Lower leg skin (tissue), 4 donors: ENCODE results near the gene POU4F1. TPM values are rescaled to one million over a fixed set of nuclear protein-coding genes. Genes with fewer than 3 reads are reported as not detected.

Source experiments
- DNase-seq, 2 donors: peaks; one replicate each; pipeline ENCODE4 v3.0.0-alpha.2; 2019; ENCODE audit warnings: low spot score in 2 of 2
- H3K4me3 ChIP-seq: fragments of 200-600 bp; sonication (generic); 2 replicates; pipeline ENCODE4 v1.5.1; 2017; ENCODE audit warnings: mild to moderate bottlenecking, low read depth; ENCODE audit not compliant: poor library complexity, severe bottlenecking
- POLR2A ChIP-seq, 2 donors: fragments of 450-650 bp; IDR thresholded peaks; one replicate each; pipeline ENCODE4 v1.6.1; 2016 to 2017; ENCODE audit warnings: antibody characterized with exemption in 2 of 2, mild to moderate bottlenecking in 1 of 2, moderate library complexity in 1 of 2
- WGBS, 2 donors: methylation state at CpG; one replicate each; pipeline ENCODE4 v1.1.5; 2018; 5-methylcytosine and 5-hydroxymethylcytosine counted together
- intact Hi-C: fragments of 100-400 bp; cut with DNase I; formaldehyde crosslinking; loops from one replicate; pipeline ENCODE4 v1.15.0; 2023; ENCODE audit warnings: low total_unique reads
- total RNA-seq, 4 donors: library from RNA; depleted of rRNA; stranded (reverse); fragments of >200 nt; gene quantifications; one replicate each; pipeline ENCODE4 v1.1.0, GENCODE V29; 2016
- TF ChIP-seq, protein P1 (sequence below), 3 donors: fragments of 450-650 bp; IDR thresholded peaks; one replicate each; pipeline ENCODE4 v1.5.1; 2016; ENCODE audit warnings: antibody characterized with exemption in 3 of 3, mild to moderate bottlenecking in 3 of 3, moderate library complexity in 2 of 3

POU4F1 gene
- total RNA-seq, 4 donors from 2014 or later, result 0.10 to 0.13 TPM; not detected in 2

GRCh38 chr13:78604782-78605611 is 1.6 kb upstream of the POU4F1 start:
- intact Hi-C loops, result no loop called here
- WGBS, 2 donors, result 5 to 10% methylated on average over 20 of the region's 20 CpGs

DNA sequence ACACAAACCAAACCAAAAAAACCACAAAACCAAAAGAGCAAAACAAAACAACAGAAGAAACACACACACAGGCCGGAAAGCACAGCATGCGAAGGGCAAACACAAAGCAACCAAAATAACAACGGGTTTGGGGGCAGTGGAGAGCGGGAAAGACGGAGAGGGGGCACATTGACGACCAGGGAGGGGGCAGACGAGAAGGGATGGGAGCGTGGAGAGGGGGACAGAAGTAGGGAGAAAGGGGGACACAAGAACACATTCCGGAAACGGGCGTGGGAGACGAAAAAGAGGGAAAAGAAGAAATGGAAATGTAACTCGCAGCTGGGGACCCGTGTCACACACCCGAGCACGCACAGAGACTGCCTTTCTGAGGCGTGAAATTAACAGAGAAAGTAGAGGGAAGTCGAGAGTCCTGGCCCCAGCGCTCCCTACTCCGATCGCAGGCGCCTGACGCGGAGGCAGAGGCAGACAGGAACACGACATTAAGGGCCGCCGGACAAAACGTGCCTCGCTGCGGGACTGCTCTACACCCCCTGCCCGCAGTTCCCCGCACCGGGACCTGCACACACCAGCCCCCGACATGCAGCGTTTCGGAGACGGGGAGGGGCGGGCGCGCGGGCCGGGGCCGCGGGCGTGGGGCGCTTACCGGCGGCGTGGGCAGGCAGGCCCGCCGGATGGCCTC is 652 bp downstream of the POU4F1 start:
- WGBS, 2 donors, result 2 to 3% methylated on average over 30 to 49 of the region's 51 CpGs
- no peak for DNase-seq
- no peak for TF ChIP-seq POLR2A (IDR thresholded peaks at IDR 0.05)
- TF ChIP-seq, protein P1, sequence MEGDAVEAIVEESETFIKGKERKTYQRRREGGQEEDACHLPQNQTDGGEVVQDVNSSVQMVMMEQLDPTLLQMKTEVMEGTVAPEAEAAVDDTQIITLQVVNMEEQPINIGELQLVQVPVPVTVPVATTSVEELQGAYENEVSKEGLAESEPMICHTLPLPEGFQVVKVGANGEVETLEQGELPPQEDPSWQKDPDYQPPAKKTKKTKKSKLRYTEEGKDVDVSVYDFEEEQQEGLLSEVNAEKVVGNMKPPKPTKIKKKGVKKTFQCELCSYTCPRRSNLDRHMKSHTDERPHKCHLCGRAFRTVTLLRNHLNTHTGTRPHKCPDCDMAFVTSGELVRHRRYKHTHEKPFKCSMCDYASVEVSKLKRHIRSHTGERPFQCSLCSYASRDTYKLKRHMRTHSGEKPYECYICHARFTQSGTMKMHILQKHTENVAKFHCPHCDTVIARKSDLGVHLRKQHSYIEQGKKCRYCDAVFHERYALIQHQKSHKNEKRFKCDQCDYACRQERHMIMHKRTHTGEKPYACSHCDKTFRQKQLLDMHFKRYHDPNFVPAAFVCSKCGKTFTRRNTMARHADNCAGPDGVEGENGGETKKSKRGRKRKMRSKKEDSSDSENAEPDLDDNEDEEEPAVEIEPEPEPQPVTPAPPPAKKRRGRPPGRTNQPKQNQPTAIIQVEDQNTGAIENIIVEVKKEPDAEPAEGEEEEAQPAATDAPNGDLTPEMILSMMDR (IDR thresholded peaks at IDR 0.05), result no peak
- intact Hi-C loops, result no loop called here
- H3K4me3 ChIP-seq, result peak overlapping the region; percentile 16

More at GRCh38 chr13:78604782-78605611, 1.6 kb upstream of the POU4F1 start:
- no peak for DNase-seq
- TF ChIP-seq POLR2A (IDR thresholded peaks at IDR 0.05), result no peak
- TF ChIP-seq, protein P1 (IDR thresholded peaks at IDR 0.05), result no peak
- no peak overlapping the region for H3K4me3 ChIP-seq

DNA sequence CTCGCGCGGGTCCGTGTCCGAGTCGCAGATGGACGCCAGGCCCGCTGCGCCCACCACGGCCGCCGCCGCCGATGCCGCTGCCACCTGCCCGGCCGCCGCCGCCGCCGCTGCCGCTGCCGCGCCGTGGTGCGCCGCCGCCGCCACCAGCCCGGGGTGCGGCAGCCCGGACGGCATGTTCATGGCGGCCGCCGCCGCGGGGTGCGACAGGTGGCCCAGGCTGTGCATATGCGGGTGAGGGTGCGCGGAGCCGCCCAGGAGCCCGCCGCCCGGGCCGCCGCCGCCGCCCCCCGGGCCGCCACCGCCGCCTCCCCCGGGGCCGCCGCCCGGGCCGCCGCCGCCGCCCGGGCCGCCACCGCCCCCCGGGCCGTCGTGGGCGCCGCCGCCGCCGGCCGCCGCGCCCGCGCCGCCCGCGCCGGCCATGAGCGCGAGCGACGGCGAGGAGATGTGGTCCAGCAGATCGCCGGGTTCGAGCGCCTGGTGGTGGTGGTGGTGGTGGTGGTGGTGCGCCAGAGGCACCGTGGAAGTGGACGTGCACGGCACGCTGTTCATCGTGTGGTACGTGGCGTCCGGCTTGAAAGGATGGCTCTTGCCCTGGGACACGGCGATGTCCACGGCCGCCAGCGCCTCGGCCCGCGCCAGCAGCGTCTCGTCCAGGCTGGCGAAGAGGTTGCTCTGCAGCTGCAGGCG is 1.3 kb downstream of the POU4F1 start:
- 2 to 4% methylated on average over 17 to 46 of the region's 112 CpGs for WGBS, 2 donors
- no peak overlapping the region for H3K4me3 ChIP-seq
- intact Hi-C loops, result no loop called here
- TF ChIP-seq, protein P1 (IDR thresholded peaks at IDR 0.05), result no peak
- no peak for TF ChIP-seq POLR2A (IDR thresholded peaks at IDR 0.05)
- DNase-seq, result no peak

- no peak for DNase-seq
- 5% methylated on average over 35 to 47 of the region's 58 CpGs for WGBS, 2 donors
- no peak for TF ChIP-seq POLR2A (IDR thresholded peaks at IDR 0.05)
- TF ChIP-seq, protein P1 (IDR thresholded peaks at IDR 0.05), result no peak
- intact Hi-C loops, result no loop called here
- no peak overlapping the region for H3K4me3 ChIP-seq
These were observed 2.1 kb downstream of the POU4F1 start for GRCh38 chr13:78601124-78601873.

- DNase-seq, result no peak
- intact Hi-C loops, result no loop called here
- WGBS, 2 donors, result 21 to 29% methylated on average over 13 of the region's 13 CpGs
These were observed 3.0 kb downstream of the POU4F1 start for GRCh38 chr13:78600280-78600883.

More at GRCh38 chr13:78600280-78600883, 3.0 kb downstream of the POU4F1 start:
- no peak for TF ChIP-seq POLR2A (IDR thresholded peaks at IDR 0.05)
- TF ChIP-seq, protein P1 (IDR thresholded peaks at IDR 0.05), result no peak
- no peak overlapping the region for H3K4me3 ChIP-seq
